GM12801 (cell line): ENCODE measurements around the gene GRM7.

ENCODE experiments used
- CTCF ChIP-seq: IDR thresholded peaks from one replicate; pipeline ENCODE4 v1.5.1; 2011; ENCODE audit warnings: control low read depth; ENCODE audit not compliant: insufficient read length; ENCODE audit errors: extremely low read depth

Gene GRM7

DNA sequence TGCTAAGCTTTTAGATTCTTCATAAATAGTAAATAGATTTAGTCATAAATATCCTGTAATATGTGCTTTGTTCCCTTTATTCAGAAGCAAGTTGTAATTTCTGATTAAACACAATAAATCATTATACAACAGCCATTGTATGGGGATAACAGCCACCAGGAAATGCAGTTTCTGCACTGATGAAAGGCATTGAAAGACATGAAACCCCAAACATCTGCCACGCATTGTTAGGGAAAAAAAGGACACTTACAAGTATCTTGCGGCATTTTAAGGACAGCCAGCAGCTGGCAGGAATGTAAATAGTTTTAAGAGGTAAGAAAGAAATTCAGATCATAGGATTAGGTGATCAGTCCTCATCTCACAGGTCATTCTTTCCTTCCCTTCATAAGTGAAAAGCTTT, 839.6 kb downstream of the GRM7 start:
- no peak for TF ChIP-seq CTCF

- TF ChIP-seq CTCF: no peak
These were observed 840.1 kb downstream of the GRM7 start for GRCh38 chr3:7700977-7701376.

DNA sequence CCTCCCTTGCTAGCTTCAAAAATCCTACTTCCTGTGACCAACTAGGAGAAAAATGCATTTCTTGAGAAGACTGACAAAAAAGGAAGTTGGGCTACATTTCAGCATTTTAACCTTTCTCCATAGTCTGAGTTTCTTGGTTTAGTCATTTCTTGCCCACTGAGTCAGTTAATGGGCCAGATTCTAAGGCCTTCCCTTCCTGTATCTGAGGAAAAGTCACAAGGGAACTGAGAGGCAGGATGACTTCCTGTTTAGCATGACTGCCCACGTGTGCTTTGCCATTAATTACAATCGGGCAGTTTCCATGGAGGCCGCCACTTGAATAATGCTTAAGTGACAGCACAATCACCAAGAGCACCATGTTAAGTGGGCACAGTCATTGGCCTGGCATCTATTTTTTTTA, 846.3 kb downstream of the GRM7 start:
- no peak for TF ChIP-seq CTCF

DNA sequence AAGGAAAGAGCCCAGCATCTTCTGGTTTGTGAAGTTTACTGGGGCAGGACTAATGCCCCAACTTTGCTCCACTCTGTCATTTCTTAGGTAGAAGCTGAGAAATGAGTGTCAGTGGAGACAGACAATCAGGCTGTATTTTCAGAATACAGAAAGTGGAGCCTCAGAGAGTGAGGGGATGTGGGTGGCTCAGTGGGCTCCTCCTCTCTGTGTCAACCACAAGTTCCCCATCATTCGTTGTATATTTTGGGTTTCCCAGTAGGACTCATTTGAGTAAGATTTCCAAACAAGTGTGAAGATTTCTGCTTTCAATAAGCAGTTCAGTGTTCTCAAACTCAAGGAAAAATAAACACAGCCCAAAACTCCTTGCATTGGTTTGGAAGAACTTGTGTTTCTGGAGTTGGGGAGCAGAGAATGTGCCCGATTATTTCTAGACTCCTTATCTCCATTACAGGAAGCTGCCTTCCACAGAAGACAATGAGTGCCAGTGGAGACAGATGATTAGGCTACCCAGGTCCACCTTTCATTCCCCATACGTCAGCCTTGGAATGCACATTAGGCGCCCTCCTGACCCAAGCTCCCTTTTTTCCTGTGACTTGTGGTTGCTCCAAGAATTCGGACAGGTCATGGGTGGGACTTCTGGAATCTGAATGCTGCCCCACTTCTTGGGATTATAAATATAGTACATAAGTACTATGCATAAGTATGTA, 848.6 kb downstream of the GRM7 start:
- TF ChIP-seq CTCF: no peak

- TF ChIP-seq CTCF: no peak
These were observed 849.4 kb downstream of the GRM7 start for GRCh38 chr3:7710284-7710683.

DNA sequence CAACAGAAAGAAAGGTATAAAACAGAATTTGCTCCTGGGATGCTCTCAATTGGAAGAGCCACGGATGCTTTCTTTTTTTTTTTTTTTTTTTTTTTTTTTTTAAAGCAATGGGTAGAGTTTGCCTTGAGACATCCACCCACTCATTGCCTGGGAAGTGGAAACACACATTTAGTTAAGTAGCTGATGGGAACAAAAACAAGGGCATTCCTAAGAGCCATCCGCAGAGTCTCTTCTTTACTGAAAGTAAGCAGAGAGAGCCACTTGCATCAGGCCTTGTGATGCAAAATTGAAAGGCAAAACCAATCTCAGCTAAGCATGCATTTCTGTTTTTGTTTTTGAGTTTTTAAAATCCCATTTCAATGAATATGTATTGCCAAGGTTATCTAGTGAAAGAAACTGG, 852.8 kb downstream of the GRM7 start:
- no peak for TF ChIP-seq CTCF

DNA sequence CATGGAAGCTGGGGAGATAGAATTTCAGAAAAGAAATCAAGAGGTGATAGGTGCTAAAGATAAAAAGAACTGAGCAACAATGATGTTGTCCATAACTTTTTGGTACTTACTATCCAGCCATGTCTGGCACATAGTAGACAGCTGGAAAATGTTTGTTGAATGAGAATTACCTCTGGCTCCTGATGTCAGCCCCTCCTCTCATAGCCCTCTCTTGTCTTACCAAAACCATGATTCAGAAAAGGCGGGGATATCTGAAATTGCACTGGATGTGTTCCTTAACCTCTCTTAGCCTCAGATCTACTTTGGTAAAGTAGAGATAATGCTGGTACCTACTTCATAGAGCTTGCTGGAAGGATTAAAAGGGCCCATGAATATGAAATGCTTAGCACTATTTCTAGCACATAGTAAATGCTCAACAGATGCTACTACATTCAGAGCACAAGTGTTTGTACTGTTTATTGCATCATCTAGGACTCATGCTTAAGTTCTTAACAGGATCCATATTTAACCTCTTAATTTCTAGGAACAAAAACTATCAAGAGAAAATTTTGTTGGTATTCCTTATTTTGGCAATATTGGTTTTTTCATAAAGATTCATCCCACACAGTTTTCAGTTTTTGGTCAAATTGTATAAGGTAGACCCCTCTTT, 859.9 kb downstream of the GRM7 start:
- no peak for TF ChIP-seq CTCF

GRCh38 chr3:7721869-7722268, 861.0 kb downstream of the GRM7 start:
- TF ChIP-seq CTCF: no peak
